Panc1 (cell line): ENCODE data around the gene C13orf46. TPM values are rescaled to one million over a fixed set of nuclear protein-coding genes. Genes with fewer than 3 reads are reported as not detected.

ENCODE experiments used
- ATAC-seq: fragments of 200-7000 bp; cut with Tn5 transposase; 2 replicates; pipeline ENCODE4 v1.9.1; 2020; ENCODE audit warnings: mild to moderate bottlenecking, moderate library complexity
- BruUV-seq: library from RNA; stranded (reverse); fragments of 400-500 nt; replicated peaks from 2 replicates; lab custom pipeline; 2021; lab: Mats Ljungman, UMichigan
- CTCF ChIA-PET: fragments of 300-600 bp; sonication (Branson Sonifier 250); formaldehyde crosslinking; loops from one replicate; lab custom pipeline; 2022; ENCODE audit warnings: antibody characterized with exemption; lab: Charles Lee
- POLR2A ChIA-PET: fragments of 300-600 bp; sonication (Branson Sonifier 250); formaldehyde crosslinking; loops from one replicate; lab custom pipeline; 2022; ENCODE audit warnings: antibody characterized with exemption; lab: Charles Lee
- DNase-seq: peaks from one replicate; pipeline ENCODE4 v3.0.0-alpha.2; 2010; ENCODE audit warnings: low read depth, low spot score
- H3K27ac ChIP-seq: 2 replicates; pipeline ENCODE4 v1.5.1; 2011; ENCODE audit warnings: mild to moderate bottlenecking, low read length, inconsistent platforms
- H3K27me3 ChIP-seq: fragments of 200-500 bp; sonication (Bioruptor generic); 2 replicates; pipeline ENCODE4 v1.6.0; 2014; ENCODE audit warnings: low read length, inconsistent platforms; ENCODE audit not compliant: control insufficient read depth, insufficient read depth
- H3K36me3 ChIP-seq: fragments of 200-500 bp; sonication (Bioruptor generic); 2 replicates; pipeline ENCODE4 v1.5.1; 2014; ENCODE audit warnings: inconsistent platforms, mild to moderate bottlenecking, low read length, moderate library complexity; ENCODE audit not compliant: control insufficient read depth, insufficient read depth
- H3K4me1 ChIP-seq: 2 replicates; pipeline ENCODE4 v1.5.1; 2011; ENCODE audit warnings: inconsistent platforms, mild to moderate bottlenecking, low read length, moderate library complexity; ENCODE audit not compliant: control insufficient read depth, insufficient read depth
- H3K4me3 ChIP-seq, 2 experiments: 2 replicates each; pipeline ENCODE4 v1.5.1; 2011 to 2012; ENCODE audit warnings: low read depth in 2 of 2, low read length in 2 of 2, mild to moderate bottlenecking in 2 of 2, inconsistent platforms in 1 of 2, moderate library complexity in 1 of 2
- H3K9me3 ChIP-seq: fragments of 200-500 bp; sonication (Bioruptor generic); 2 replicates; pipeline ENCODE4 v1.5.1; 2014; ENCODE audit warnings: low read depth, mild to moderate bottlenecking, inconsistent platforms, low read length, moderate library complexity; ENCODE audit not compliant: control insufficient read depth, insufficient read depth
- CTCF ChIP-seq: fragments of 450-650 bp; IDR thresholded peaks from 2 replicates; pipeline ENCODE4 v1.5.1; 2017; ENCODE audit warnings: mild to moderate bottlenecking
- POLR2AphosphoS5 ChIP-seq: IDR thresholded peaks from 2 replicates; pipeline ENCODE4 v1.6.1; 2012; ENCODE audit warnings: mild to moderate bottlenecking, low read depth, low read length, moderate library complexity
- SIN3A ChIP-seq: IDR thresholded peaks from 2 replicates; pipeline ENCODE4 v1.6.1; 2012; ENCODE audit warnings: low read depth, mild to moderate bottlenecking, low read length, moderate library complexity, borderline replicate concordance; ENCODE audit not compliant: insufficient read depth
- TCF7L2 ChIP-seq: IDR thresholded peaks from 2 replicates; pipeline ENCODE4 v1.6.1; 2011; ENCODE audit warnings: mild to moderate bottlenecking, low read depth, low read length, inconsistent platforms
- in situ Hi-C: cut with HindIII; loops from 2 replicates; pipeline ENCODE4 v1.10.0; 2016; ENCODE audit warnings: low sequenced_read_pairs, low pct_unique_long_range_greater_than_20kb
- intact Hi-C: fragments of 100-400 bp; cut with micrococcal nuclease; formaldehyde crosslinking; loops from one replicate; pipeline ENCODE4 v1.10.0; 2022; ENCODE audit not compliant: unreplicated experiment
- total RNA-seq: library from RNA; stranded (reverse); gene quantifications from one replicate; pipeline ENCODE4 v1.2.1, GENCODE V29; 2021; ENCODE audit not compliant: unreplicated experiment
- TF ChIP-seq, protein P1 (sequence below), 2 experiments: IDR thresholded peaks; 2 replicates each; pipeline ENCODE4 v1.6.1; 2011 to 2012; ENCODE audit warnings: low read depth in 2 of 2, control low read depth in 1 of 2, low read length in 1 of 2, mild to moderate bottlenecking in 1 of 2, moderate library complexity in 1 of 2; ENCODE audit not compliant: insufficient read depth in 1 of 2

Gene C13orf46
- total RNA-seq, 1 experiment from 2014 or later: 2.6 TPM

DNA sequence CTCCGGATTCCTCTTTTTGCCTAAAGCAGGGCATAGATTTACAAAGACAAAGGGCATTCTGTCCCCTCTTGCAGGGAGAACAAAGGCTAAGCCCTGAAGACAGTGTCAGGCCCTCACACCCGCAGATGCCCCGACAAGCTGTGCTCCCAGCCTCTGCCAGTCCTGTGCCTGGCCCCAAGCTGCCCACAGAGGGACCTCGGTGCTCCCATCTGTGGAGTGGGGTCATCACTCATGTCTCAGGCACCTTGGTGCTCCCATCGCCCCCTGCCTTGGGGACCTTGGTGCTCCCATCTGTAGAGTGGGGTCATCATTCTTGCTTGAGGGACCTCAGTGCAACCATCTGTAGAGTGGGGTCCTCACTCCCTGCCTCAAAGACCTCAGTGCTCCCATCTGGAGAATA lies 24.3 kb downstream of the C13orf46 start:
- no peak overlapping the region for H3K4me3 ChIP-seq

DNA sequence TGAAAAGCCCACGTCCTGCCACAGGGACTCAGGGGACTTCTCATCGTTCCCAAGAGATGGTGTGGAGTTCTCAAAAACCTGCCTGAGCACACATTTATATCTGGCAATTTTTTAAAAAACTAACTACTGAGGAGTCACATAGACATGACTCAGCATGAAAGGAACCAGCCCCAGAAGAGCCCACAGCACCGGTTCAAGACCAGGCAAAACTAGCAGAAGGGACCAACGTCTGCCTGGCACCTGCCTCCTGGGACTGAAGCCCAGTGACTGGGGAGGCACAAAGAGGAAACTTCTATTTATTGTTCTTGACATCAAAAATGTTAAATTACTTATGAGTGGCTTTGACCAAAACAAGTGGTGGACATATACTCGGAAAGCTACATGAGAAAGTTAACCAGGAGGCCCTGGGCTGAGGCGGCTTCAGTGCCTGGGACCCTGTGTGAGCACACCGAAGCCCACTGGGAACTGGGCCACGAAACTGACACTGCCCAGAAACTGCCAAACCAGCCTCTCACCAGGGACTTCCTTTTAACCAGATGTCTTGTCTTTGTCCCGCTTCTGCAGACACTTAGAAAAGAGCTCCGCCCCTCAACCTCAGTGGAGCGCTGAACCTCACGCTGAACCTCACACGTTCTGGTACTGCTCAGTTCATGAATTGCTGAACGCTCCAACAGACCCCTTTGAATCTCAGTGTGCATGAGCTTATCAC lies 25.7 kb downstream of the C13orf46 start:
- no TSS peak for BruUV-seq
- no peak for TF ChIP-seq POLR2AphosphoS5
- TF ChIP-seq, protein P1, sequence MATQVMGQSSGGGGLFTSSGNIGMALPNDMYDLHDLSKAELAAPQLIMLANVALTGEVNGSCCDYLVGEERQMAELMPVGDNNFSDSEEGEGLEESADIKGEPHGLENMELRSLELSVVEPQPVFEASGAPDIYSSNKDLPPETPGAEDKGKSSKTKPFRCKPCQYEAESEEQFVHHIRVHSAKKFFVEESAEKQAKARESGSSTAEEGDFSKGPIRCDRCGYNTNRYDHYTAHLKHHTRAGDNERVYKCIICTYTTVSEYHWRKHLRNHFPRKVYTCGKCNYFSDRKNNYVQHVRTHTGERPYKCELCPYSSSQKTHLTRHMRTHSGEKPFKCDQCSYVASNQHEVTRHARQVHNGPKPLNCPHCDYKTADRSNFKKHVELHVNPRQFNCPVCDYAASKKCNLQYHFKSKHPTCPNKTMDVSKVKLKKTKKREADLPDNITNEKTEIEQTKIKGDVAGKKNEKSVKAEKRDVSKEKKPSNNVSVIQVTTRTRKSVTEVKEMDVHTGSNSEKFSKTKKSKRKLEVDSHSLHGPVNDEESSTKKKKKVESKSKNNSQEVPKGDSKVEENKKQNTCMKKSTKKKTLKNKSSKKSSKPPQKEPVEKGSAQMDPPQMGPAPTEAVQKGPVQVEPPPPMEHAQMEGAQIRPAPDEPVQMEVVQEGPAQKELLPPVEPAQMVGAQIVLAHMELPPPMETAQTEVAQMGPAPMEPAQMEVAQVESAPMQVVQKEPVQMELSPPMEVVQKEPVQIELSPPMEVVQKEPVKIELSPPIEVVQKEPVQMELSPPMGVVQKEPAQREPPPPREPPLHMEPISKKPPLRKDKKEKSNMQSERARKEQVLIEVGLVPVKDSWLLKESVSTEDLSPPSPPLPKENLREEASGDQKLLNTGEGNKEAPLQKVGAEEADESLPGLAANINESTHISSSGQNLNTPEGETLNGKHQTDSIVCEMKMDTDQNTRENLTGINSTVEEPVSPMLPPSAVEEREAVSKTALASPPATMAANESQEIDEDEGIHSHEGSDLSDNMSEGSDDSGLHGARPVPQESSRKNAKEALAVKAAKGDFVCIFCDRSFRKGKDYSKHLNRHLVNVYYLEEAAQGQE (IDR thresholded peaks at IDR 0.05; ENCODE audit: insufficient read depth in 1 of 2, low read depth in 2 of 2, low read length in 1 of 2): no peak
- no peak for TF ChIP-seq CTCF
- no peak for TF ChIP-seq SIN3A
- no peak for TF ChIP-seq TCF7L2
- in situ Hi-C loops (no loop called here), intact Hi-C loops (no loop called here)
- Histone ChIP-seq H3K4me1 (no peaks in the 10 kb centered on the region), H3K4me3 (no peak overlapping the region), H3K36me3 (no peaks in the 10 kb centered on the region), H3K9me3 (no peaks in the 10 kb centered on the region), H3K27me3 (no peaks in the 10 kb centered on the region), H3K27ac (no peak overlapping the region)
- ChIA-PET POLR2A (interaction anchor here (0.6 kb wide), 1 partner anchor 378 kb away, joined by 3 read pairs; no protein-coding TSS in a partner anchor), CTCF (no interaction called here)
- no peak for DNase-seq
- ATAC-seq: no peak

More for the DNA sequence above, 24.3 kb downstream of the C13orf46 start:
- CTCF ChIA-PET: no interaction called here
- Histone ChIP-seq H3K36me3 (no peaks in the 10 kb centered on the region), H3K27me3 (no peaks in the 10 kb centered on the region), H3K27ac (no peak overlapping the region), H3K4me1 (no peaks in the 10 kb centered on the region), H3K9me3 (no peaks in the 10 kb centered on the region)
- POLR2A ChIA-PET: no interaction called here
- TF ChIP-seq SIN3A: no peak
- TF ChIP-seq, protein P1 (IDR thresholded peaks at IDR 0.05; ENCODE audit: insufficient read depth in 1 of 2, low read depth in 2 of 2, low read length in 1 of 2): no peak
- no peak for TF ChIP-seq CTCF
- intact Hi-C loops: no loop called here
- ATAC-seq (no peak), DNase-seq (no peak)
- BruUV-seq: no TSS peak
- in situ Hi-C loops: no loop called here
